Astrocyte (in vitro differentiated cells and primary cell): ENCODE data around the gene JAZF1. TPM values are rescaled to one million over a fixed set of nuclear protein-coding genes. Genes with fewer than 3 reads are reported as not detected.

Experiments used
- DNase-seq: peaks from one replicate; pipeline ENCODE4 v3.0.0-alpha.2; 2010; ENCODE audit warnings: low read depth
- FAIRE-seq: peaks from 2 replicates; lab custom pipeline; 2011; peaks lifted over from hg19 to GRCh38; lab: Jason Lieb, UNC
- H2AFZ ChIP-seq: 2 replicates; pipeline ENCODE4 v1.6.0; 2012; ENCODE audit warnings: low read depth, low read length, inconsistent platforms
- H3K27ac ChIP-seq: 2 replicates; pipeline ENCODE4 v1.5.1; 2011; ENCODE audit warnings: low read depth, low read length, inconsistent platforms
- H3K27me3 ChIP-seq: 2 replicates; pipeline ENCODE4 v1.6.0; 2011; ENCODE audit warnings: low read length, inconsistent platforms; ENCODE audit not compliant: insufficient read depth
- H3K36me3 ChIP-seq: 2 replicates; pipeline ENCODE4 v1.5.1; 2011; ENCODE audit warnings: low read length, inconsistent platforms; ENCODE audit not compliant: insufficient read depth
- H3K4me1 ChIP-seq: 2 replicates; pipeline ENCODE4 v1.5.1; 2011; ENCODE audit warnings: low read length, inconsistent platforms; ENCODE audit not compliant: insufficient read depth
- H3K4me2 ChIP-seq: 2 replicates; pipeline ENCODE4 v1.6.0; 2012; ENCODE audit warnings: low read length, inconsistent platforms
- H3K4me3 ChIP-seq: 2 replicates; pipeline ENCODE4 v1.5.1; 2011; ENCODE audit warnings: low read depth, mild to moderate bottlenecking, low read length, inconsistent platforms; ENCODE audit not compliant: insufficient read depth
- H3K79me2 ChIP-seq: 2 replicates; pipeline ENCODE4 v1.6.0; 2012; ENCODE audit warnings: mild to moderate bottlenecking, low read length, inconsistent platforms; ENCODE audit not compliant: insufficient read depth
- H3K9ac ChIP-seq: 2 replicates; pipeline ENCODE4 v1.6.0; 2012; ENCODE audit warnings: mild to moderate bottlenecking, low read length, inconsistent platforms
- H3K9me3 ChIP-seq: 2 replicates; pipeline ENCODE4 v1.5.1; 2012; ENCODE audit warnings: low read depth, mild to moderate bottlenecking, low read length, inconsistent platforms; ENCODE audit not compliant: insufficient read depth
- H4K20me1 ChIP-seq: 2 replicates; pipeline ENCODE4 v1.6.0; 2012; ENCODE audit warnings: low read length, inconsistent platforms; ENCODE audit not compliant: insufficient read depth
- H3K27ac Mint-ChIP-seq: one replicate; pipeline ENCODE4 v1.8.0; 2021; ENCODE audit warnings: mild to moderate bottlenecking, mixed read lengths; ENCODE audit not compliant: unreplicated experiment
- H3K27me3 Mint-ChIP-seq: one replicate; pipeline ENCODE4 v1.8.0; 2021; ENCODE audit warnings: low read depth, mixed read lengths; ENCODE audit not compliant: unreplicated experiment
- H3K36me3 Mint-ChIP-seq: one replicate; pipeline ENCODE4 v1.8.0; 2021; ENCODE audit warnings: low read depth, mixed read lengths; ENCODE audit not compliant: unreplicated experiment
- H3K4me1 Mint-ChIP-seq: one replicate; pipeline ENCODE4 v1.8.0; 2021; ENCODE audit warnings: low read depth, mixed read lengths; ENCODE audit not compliant: unreplicated experiment
- H3K4me3 Mint-ChIP-seq: one replicate; pipeline ENCODE4 v1.8.0; 2021; ENCODE audit warnings: mild to moderate bottlenecking, moderate library complexity, mixed read lengths; ENCODE audit not compliant: unreplicated experiment
- H3K9me3 Mint-ChIP-seq: one replicate; pipeline ENCODE4 v1.8.0; 2021; ENCODE audit warnings: mild to moderate bottlenecking, mixed read lengths; ENCODE audit not compliant: unreplicated experiment
- EZH2 ChIP-seq: IDR thresholded peaks from 2 replicates; pipeline ENCODE4 v1.6.1; 2012; ENCODE audit warnings: mild to moderate bottlenecking, low read length, inconsistent platforms; ENCODE audit not compliant: insufficient read depth
- total RNA-seq: library from RNA; stranded (reverse); gene quantifications from 2 replicates; pipeline ENCODE4 v1.2.1, GENCODE V29; 2021
- TF ChIP-seq, protein P1 (sequence below): IDR thresholded peaks from 2 replicates; pipeline ENCODE4 v1.5.1; 2011; ENCODE audit warnings: low read depth, mild to moderate bottlenecking, inconsistent platforms, low read length, moderate library complexity; ENCODE audit not compliant: insufficient read depth

JAZF1 gene
- total RNA-seq, 1 donor from 2014 or later = 20.1 TPM

DNA sequence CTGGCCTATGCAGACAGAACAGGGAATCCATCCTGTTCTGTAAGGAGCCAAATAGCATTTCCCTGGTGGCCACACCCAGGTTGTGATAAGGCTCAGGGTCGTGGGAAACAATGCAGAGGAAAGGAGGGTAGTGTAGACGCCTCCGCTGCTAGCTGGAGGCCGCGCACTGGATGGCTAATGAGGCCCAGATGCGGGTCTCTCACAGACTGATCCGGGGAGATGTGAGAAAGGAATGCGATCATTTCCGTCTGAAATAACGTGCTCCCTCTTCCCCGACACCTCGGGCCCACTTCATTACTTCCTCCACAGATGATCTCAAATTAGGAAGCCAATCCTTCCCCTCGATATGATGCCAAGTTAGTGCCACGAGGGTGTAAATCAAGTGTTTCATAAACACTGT is 237.4 kb downstream of the JAZF1 start:
- peaks cover 15% of the 10 kb centered on the region for H4K20me1 ChIP-seq
- Mint-ChIP-seq H3K4me3 (no peak overlapping the region), H3K27ac (no peak overlapping the region), H3K27me3 (no peaks in the 10 kb centered on the region), H3K36me3 (peaks cover 1% of the 10 kb centered on the region), H3K9me3 (no peaks in the 10 kb centered on the region), H3K4me1 (peaks cover 12% of the 10 kb centered on the region)
- no peak overlapping the region for H3K27ac ChIP-seq
- no peaks in the 10 kb centered on the region for H3K27me3 ChIP-seq
- no peaks in the 10 kb centered on the region for H3K36me3 ChIP-seq
- H3K4me3 ChIP-seq = no peak overlapping the region
- no peak for DNase-seq
- FAIRE-seq = no peak
- H2AFZ ChIP-seq = no peak overlapping the region
- no peaks in the 10 kb centered on the region for H3K9me3 ChIP-seq
- no peaks in the 10 kb centered on the region for H3K79me2 ChIP-seq
- TF ChIP-seq, protein P1, sequence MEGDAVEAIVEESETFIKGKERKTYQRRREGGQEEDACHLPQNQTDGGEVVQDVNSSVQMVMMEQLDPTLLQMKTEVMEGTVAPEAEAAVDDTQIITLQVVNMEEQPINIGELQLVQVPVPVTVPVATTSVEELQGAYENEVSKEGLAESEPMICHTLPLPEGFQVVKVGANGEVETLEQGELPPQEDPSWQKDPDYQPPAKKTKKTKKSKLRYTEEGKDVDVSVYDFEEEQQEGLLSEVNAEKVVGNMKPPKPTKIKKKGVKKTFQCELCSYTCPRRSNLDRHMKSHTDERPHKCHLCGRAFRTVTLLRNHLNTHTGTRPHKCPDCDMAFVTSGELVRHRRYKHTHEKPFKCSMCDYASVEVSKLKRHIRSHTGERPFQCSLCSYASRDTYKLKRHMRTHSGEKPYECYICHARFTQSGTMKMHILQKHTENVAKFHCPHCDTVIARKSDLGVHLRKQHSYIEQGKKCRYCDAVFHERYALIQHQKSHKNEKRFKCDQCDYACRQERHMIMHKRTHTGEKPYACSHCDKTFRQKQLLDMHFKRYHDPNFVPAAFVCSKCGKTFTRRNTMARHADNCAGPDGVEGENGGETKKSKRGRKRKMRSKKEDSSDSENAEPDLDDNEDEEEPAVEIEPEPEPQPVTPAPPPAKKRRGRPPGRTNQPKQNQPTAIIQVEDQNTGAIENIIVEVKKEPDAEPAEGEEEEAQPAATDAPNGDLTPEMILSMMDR = no peak
- TF ChIP-seq EZH2 = no peak
- no peak overlapping the region for H3K9ac ChIP-seq
- H3K4me2 ChIP-seq = no peak overlapping the region
- no peaks in the 10 kb centered on the region for H3K4me1 ChIP-seq

DNA sequence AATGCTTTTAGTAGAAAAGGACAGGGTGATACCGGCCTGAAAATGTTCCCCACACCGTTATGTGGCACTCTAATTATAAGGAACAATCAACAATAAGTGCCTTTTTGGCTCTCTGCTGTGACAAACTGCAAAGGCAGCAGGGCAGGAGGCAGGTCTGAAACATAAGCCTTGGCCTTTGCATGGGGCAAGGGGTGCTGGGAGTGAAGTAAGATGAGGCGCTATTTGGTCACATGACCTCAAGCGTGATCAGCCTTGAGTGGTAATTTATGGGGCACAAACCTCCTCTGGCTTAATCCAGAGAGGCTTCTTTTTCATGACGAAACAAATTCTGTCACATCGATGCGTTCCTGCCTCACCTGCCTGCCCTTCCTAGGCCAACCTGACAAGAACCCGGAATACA is 237.9 kb downstream of the JAZF1 start:
- FAIRE-seq (no peak), DNase-seq (no peak)
- H3K27me3 ChIP-seq = no peaks in the 10 kb centered on the region
- TF ChIP-seq, protein P1 = no peak
- TF ChIP-seq EZH2 = no peak
- peaks cover 9% of the 10 kb centered on the region for H3K4me1 Mint-ChIP-seq
- no peak overlapping the region for H2AFZ ChIP-seq
- no peak overlapping the region for H3K27ac Mint-ChIP-seq
- no peak overlapping the region for H3K4me2 ChIP-seq
- no peaks in the 10 kb centered on the region for H3K36me3 ChIP-seq
- H3K79me2 ChIP-seq = no peaks in the 10 kb centered on the region
- H3K27me3 Mint-ChIP-seq = no peaks in the 10 kb centered on the region
- peaks cover 1% of the 10 kb centered on the region for H3K36me3 Mint-ChIP-seq
- no peak overlapping the region for H3K4me3 Mint-ChIP-seq
- H4K20me1 ChIP-seq = peaks cover 14% of the 10 kb centered on the region
- no peak overlapping the region for H3K9ac ChIP-seq
- H3K9me3 ChIP-seq = no peaks in the 10 kb centered on the region
- H3K4me3 ChIP-seq = no peak overlapping the region
- no peaks in the 10 kb centered on the region for H3K4me1 ChIP-seq
- H3K27ac ChIP-seq = no peak overlapping the region
- H3K9me3 Mint-ChIP-seq = no peaks in the 10 kb centered on the region

DNA sequence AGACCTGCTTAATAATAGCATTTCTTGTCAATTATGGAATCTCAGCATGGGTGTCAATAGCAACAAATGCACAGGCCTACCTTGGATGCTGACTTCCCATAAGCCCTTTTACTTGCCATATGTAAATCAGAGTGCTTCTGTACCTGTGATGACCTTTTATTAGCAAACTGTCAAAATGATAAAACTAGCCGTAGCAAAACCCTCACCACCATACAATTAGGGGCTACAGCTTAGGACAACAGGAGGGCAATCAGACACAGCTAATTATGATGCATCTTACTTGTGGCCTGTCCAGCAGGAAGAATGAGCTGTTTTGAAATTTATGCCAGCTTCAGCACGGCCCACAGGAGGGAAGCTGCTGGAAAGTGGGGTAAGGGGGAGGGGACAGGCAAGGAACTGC is 239.1 kb downstream of the JAZF1 start:
- Histone ChIP-seq H3K9me3 (no peaks in the 10 kb centered on the region), H3K27ac (no peak overlapping the region), H3K9ac (no peak overlapping the region), H3K79me2 (no peaks in the 10 kb centered on the region), H3K36me3 (no peaks in the 10 kb centered on the region), H3K4me2 (no peak overlapping the region), H3K27me3 (no peaks in the 10 kb centered on the region), H2AFZ (no peak overlapping the region), H3K4me3 (no peak overlapping the region), H3K4me1 (no peaks in the 10 kb centered on the region), H4K20me1 (peaks cover 12% of the 10 kb centered on the region)
- Mint-ChIP-seq H3K27me3 (no peaks in the 10 kb centered on the region), H3K36me3 (peaks cover 1% of the 10 kb centered on the region), H3K4me1 (peaks cover 3% of the 10 kb centered on the region), H3K9me3 (no peaks in the 10 kb centered on the region), H3K27ac (no peak overlapping the region), H3K4me3 (no peak overlapping the region)
- no peak for FAIRE-seq
- TF ChIP-seq, protein P1 = no peak
- no peak for TF ChIP-seq EZH2
- DNase-seq = no peak
